K562 (cell line): ENCODE data around the gene SLC39A11. TPM values are rescaled to one million over a fixed set of nuclear protein-coding genes. Genes with fewer than 3 reads are reported as not detected.

Experiments used
- ATAC-seq: fragments of 200-7000 bp; cut with Tn5 transposase; 3 replicates; pipeline ENCODE4 v1.9.1; 2020; ENCODE audit warnings: moderate library complexity
- BruUV-seq: library from RNA; stranded (reverse); fragments of 400-500 nt; replicated peaks from 2 replicates; lab custom pipeline; 2021; lab: Mats Ljungman, UMichigan
- CTCF ChIA-PET: fragments of 300-600 bp; formaldehyde crosslinking; extraction: SDS; loops from one replicate; lab custom pipeline; 2021; ENCODE audit warnings: low intra/inter-chr PET ratio; lab: Yijun Ruan, JAX
- POLR2A ChIA-PET: fragments of 300-600, 350-650 bp; sonication (Branson Sonifier 250); formaldehyde crosslinking; extraction: SDS; loops from one replicate; lab custom pipeline; 2021; ENCODE audit warnings: antibody characterized with exemption, inconsistent platforms; lab: Yijun Ruan, JAX
- DNase-seq, 4 experiments: peaks; one replicate each; pipeline versions ENCODE4 v3.0.0 to v3.0.0-alpha.2; 2011 to 2018; ENCODE audit warnings: low spot score in 3 of 4, mixed read lengths in 3 of 4; ENCODE audit errors: extremely low read depth in 1 of 4
- FAIRE-seq: peaks from 2 replicates; lab custom pipeline; 2011; peaks lifted over from hg19 to GRCh38; lab: Jason Lieb, UNC
- H2AFZ ChIP-seq: 2 replicates; pipeline ENCODE4 v1.6.0; 2011; ENCODE audit warnings: low read depth, low read length, control low read depth, inconsistent platforms
- H3K27ac ChIP-seq: fragments of 200-600 bp; 3 replicates; pipeline ENCODE4 v1.8.0; 2011; ENCODE audit warnings: low read depth, mild to moderate bottlenecking, control low read depth, inconsistent platforms, low read length, moderate library complexity, mixed read lengths; ENCODE audit errors: extremely low read depth
- H3K27me3 ChIP-seq, 2 experiments: fragments of 300-600 bp in 1 of 2; 2 replicates in 1 of 2; 3 replicates in 1 of 2; pipeline versions ENCODE4 v1.6.0 to v1.8.0; 2011; ENCODE audit warnings: inconsistent platforms in 2 of 2, low read length in 2 of 2, mild to moderate bottlenecking in 1 of 2, mixed read lengths in 1 of 2, moderate library complexity in 1 of 2; ENCODE audit not compliant: control insufficient read depth in 2 of 2, insufficient read depth in 2 of 2
- H3K36me3 ChIP-seq: fragments of 300-600 bp; 3 replicates; pipeline ENCODE4 v1.8.0; 2011; ENCODE audit warnings: mild to moderate bottlenecking, low read length, inconsistent platforms; ENCODE audit not compliant: control insufficient read depth, insufficient read depth
- H3K4me1 ChIP-seq, 2 experiments: fragments of 200-600 bp in 1 of 2; replicated peaks in 1 of 2; 2 replicates in 1 of 2; 3 replicates in 1 of 2; pipeline versions ENCODE4 v1.5.1 to v1.8.0; 2011; ENCODE audit warnings: inconsistent platforms in 2 of 2, low read length in 2 of 2, mild to moderate bottlenecking in 1 of 2, mixed read lengths in 1 of 2, moderate library complexity in 1 of 2; ENCODE audit not compliant: control insufficient read depth in 2 of 2, insufficient read depth in 2 of 2
- H3K4me2 ChIP-seq: 2 replicates; pipeline ENCODE4 v1.6.1; 2011; ENCODE audit warnings: low read length, control low read depth, inconsistent platforms, mixed read lengths; ENCODE audit not compliant: insufficient read depth
- H3K4me3 ChIP-seq: fragments of 200-600 bp; sonication (generic), shearing (Covaris generic); 2 replicates; pipeline ENCODE4 v1.5.1; 2016; ENCODE audit warnings: control low read depth, inconsistent platforms
- H3K79me2 ChIP-seq: fragments of 200-600 bp; 3 replicates; pipeline ENCODE4 v1.8.0; 2011; ENCODE audit warnings: low read length, inconsistent platforms; ENCODE audit not compliant: control insufficient read depth, insufficient read depth
- H3K9ac ChIP-seq, 2 experiments: 2 replicates each; pipeline versions ENCODE4 v1.6.0 to v1.6.1; 2011; ENCODE audit warnings: low read depth in 2 of 2, low read length in 2 of 2, control low read depth in 1 of 2, inconsistent platforms in 1 of 2, mild to moderate bottlenecking in 1 of 2, mixed read lengths in 1 of 2; ENCODE audit not compliant: insufficient read depth in 1 of 2
- H3K9me1 ChIP-seq: one replicate; pipeline ENCODE4 v1.6.0; 2011; ENCODE audit warnings: inconsistent platforms, mild to moderate bottlenecking, low read length, moderate library complexity; ENCODE audit not compliant: control insufficient read depth, insufficient read depth
- H3K9me3 ChIP-seq: replicated peaks from 2 replicates; pipeline ENCODE4 v1.5.1; 2011; ENCODE audit warnings: low read depth, low read length, inconsistent platforms; ENCODE audit not compliant: control insufficient read depth, insufficient read depth
- H4K20me1 ChIP-seq: replicated peaks from 2 replicates; pipeline ENCODE4 v1.6.1; 2011; ENCODE audit warnings: low read length, inconsistent platforms, mixed read lengths; ENCODE audit not compliant: control insufficient read depth, insufficient read depth
- BCOR ChIP-seq: fragments of 450-650 bp; IDR thresholded peaks from 2 replicates; pipeline ENCODE4 v1.6.1; 2016
- DDX20 ChIP-seq: fragments of 450-650 bp; IDR thresholded peaks from 2 replicates; pipeline ENCODE4 v1.6.1; 2016; ENCODE audit warnings: missing genetic modification characterization, low read depth, mild to moderate bottlenecking, missing compliant biosample characterization, moderate library complexity
- L3MBTL2 ChIP-seq: fragments of 450-650 bp; IDR thresholded peaks from 2 replicates; pipeline ENCODE4 v1.6.1; 2016; ENCODE audit warnings: mild to moderate bottlenecking, moderate library complexity
- MAZ ChIP-seq, 2 experiments: fragments of 450-650 bp in 1 of 2; sonication (generic) in 1 of 2; formaldehyde crosslinking; IDR thresholded peaks in 1 of 2; conservative IDR thresholded peaks in 1 of 2; 2 replicates each; pipeline versions ENCODE4 v1.4.0 to v1.5.0; 2020; ENCODE audit warnings: mild to moderate bottlenecking in 1 of 2, missing genetic modification reagents in 1 of 2
- MXI1 ChIP-seq: IDR thresholded peaks from 2 replicates; pipeline ENCODE4 v1.6.1; 2011; ENCODE audit warnings: low read depth, mild to moderate bottlenecking, improper control_type of control experiment, low read length
- SLC30A9 ChIP-seq: fragments of 250-450 bp; sonication (Bioruptor Pico); IDR thresholded peaks from 2 replicates; pipeline ENCODE4 v1.8.0; 2022; ENCODE audit warnings: mild to moderate bottlenecking, moderate library complexity
- SRSF1 ChIP-seq: fragments of 200-400 bp; formaldehyde crosslinking; IDR thresholded peaks from 2 replicates; pipeline ENCODE4 v1.6.1; 2017; ENCODE audit warnings: mild to moderate bottlenecking, low read depth, low read length, moderate library complexity
- ZNF184 ChIP-seq: sonication (generic); formaldehyde crosslinking; IDR thresholded peaks from 2 replicates; pipeline ENCODE4 v1.5.0; 2020; ENCODE audit warnings: missing genetic modification reagents
- WGBS: fragments of 100-300 bp; shearing (Covaris generic); methylation state at CpG from one replicate; pipeline ENCODE4 v1.1.6; 2016; ENCODE audit warnings: low coverage, mixed read lengths; ENCODE audit not compliant: insufficient coverage; ENCODE audit errors: missing lambda C conversion rate; 5-methylcytosine and 5-hydroxymethylcytosine counted together
- in situ Hi-C: fragments of 300-500 bp; cut with MboI; formaldehyde crosslinking; loops from 4 replicates; pipeline ENCODE4 v1.15.0; 2018; ENCODE audit warnings: inconsistent platforms, mixed read lengths
- intact Hi-C: fragments of 100-400 bp; cut with micrococcal nuclease; formaldehyde crosslinking; loops from 2 replicates; pipeline ENCODE4 v1.14.2; 2022
- polyA plus RNA-seq, 8 experiments: library from polyadenylated mRNA; depleted of rRNA in 4 of 8; stranded (reverse) in 5 of 8; unstranded in 3 of 8; fragments of >200 nt; fragmentation: Nextera tagmentation in 2 of 8; fragmentation: Illumina TruSeq in 1 of 8; extraction: Ambion mirVana in 2 of 8; extraction: Trizol in 1 of 8; gene quantifications; 2 replicates each; pipeline versions ENCODE4 v1.2.1 to v1.2.3, GENCODE V29; 2011 to 2014; ENCODE audit warnings: inconsistent platforms in 1 of 8, missing spikeins in 1 of 8
- total RNA-seq, 7 experiments: library from RNA; depleted of rRNA in 6 of 7; stranded (reverse); fragments of >200 nt in 6 of 7; fragmentation: Illumina TruSeq in 2 of 7; extraction: Trizol in 2 of 7; gene quantifications; 2 replicates each; pipeline versions ENCODE4 v1.2.1 to v1.2.3, GENCODE V29; 2011 to 2021; ENCODE audit warnings: low replicate concordance in 1 of 7
- TF ChIP-seq, protein P1 (sequence below): fragments of 450-650 bp; IDR thresholded peaks from 2 replicates; pipeline ENCODE4 v1.6.1; 2016; ENCODE audit warnings: low read depth, mild to moderate bottlenecking, moderate library complexity
- TF ChIP-seq, protein P2 (sequence below): fragments of 450-650 bp; IDR thresholded peaks from 2 replicates; pipeline ENCODE4 v1.6.1; 2016; ENCODE audit warnings: mild to moderate bottlenecking

The SLC39A11 gene
- total and polyA plus RNA-seq, 9 of the 15 experiments (the other 6 are each of a cell fraction or from before 2014, with no cell fraction given): 10.5 to 26.4 (median 13.4) TPM

DNA sequence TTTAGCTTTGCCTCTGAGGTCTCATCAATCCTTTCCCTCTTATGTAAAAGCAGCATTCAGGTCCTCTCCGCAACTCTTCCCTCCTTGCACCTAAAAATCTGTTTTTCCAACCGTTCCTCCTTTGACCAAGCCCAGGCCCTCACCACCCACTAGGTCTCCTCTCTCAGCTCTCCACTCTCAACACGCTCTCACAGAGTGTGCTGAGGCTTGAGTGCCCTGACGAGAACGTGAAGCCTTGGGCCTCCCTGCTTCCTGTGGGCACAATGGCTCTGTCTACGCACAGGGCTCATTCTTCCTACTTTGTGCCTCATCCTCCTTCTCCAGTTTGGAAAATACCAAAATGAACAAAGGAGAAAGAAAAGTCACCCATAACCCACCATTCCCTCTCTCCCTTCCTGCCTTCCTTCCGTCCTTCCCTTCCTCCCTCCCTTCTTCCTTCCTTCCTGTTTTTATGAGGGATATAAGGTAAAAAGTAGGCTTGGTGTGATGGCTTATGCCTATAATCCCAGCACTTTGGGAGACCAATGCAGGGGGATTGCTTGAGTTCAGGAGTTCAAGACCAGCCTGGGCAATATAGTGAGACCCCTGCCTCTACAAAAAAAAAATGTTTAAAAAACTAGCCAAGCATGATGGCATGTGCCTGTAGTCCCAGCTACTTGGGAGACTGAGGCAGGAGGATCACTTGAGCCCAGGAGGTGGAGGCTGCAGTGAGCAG, 31.3 kb upstream of the SLC39A11 start:
- DNase-seq (no peak), FAIRE-seq (no peak), ATAC-seq (no peak)
- no peaks in the 10 kb centered on the region for H3K79me2 ChIP-seq
- H3K9ac ChIP-seq: no peak overlapping the region
- H3K27ac ChIP-seq: no peak overlapping the region
- WGBS: 3% methylated on average over 7 of the region's 7 CpGs
- no peaks in the 10 kb centered on the region for H3K4me1 ChIP-seq
- no peaks in the 10 kb centered on the region for H3K9me1 ChIP-seq
- no peak overlapping the region for H3K4me3 ChIP-seq
- no peak overlapping the region for H3K4me2 ChIP-seq
- intact Hi-C loops (no loop called here), in situ Hi-C loops (no loop called here)
- no TSS peak for BruUV-seq
- H3K36me3 ChIP-seq: no peaks in the 10 kb centered on the region
- CTCF ChIA-PET: no interaction called here
- no peak overlapping the region for H2AFZ ChIP-seq
- no peaks in the 10 kb centered on the region for H4K20me1 ChIP-seq
- POLR2A ChIA-PET: interaction anchor here (0.6 to 1.6 kb wide), 4 partner anchors 11 to 758 kb away, joined by 3 to 6 read pairs (median 4); no protein-coding TSS in a partner anchor
- no peak for TF ChIP-seq ZNF184 (CRISPR knock-in tag)
- no peak for TF ChIP-seq MXI1
- no peak for TF ChIP-seq SLC30A9
- TF ChIP-seq L3MBTL2: no peak
- no peak for TF ChIP-seq BCOR
- no peak for TF ChIP-seq MAZ (CRISPR knock-in tag; conservative IDR thresholded peaks at IDR 0.05 in 1 of 2, IDR thresholded peaks at IDR 0.05 in 1 of 2)
- TF ChIP-seq SRSF1: no peak
- TF ChIP-seq, protein P1, sequence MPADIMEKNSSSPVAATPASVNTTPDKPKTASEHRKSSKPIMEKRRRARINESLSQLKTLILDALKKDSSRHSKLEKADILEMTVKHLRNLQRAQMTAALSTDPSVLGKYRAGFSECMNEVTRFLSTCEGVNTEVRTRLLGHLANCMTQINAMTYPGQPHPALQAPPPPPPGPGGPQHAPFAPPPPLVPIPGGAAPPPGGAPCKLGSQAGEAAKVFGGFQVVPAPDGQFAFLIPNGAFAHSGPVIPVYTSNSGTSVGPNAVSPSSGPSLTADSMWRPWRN: no peak
- TF ChIP-seq, protein P2, sequence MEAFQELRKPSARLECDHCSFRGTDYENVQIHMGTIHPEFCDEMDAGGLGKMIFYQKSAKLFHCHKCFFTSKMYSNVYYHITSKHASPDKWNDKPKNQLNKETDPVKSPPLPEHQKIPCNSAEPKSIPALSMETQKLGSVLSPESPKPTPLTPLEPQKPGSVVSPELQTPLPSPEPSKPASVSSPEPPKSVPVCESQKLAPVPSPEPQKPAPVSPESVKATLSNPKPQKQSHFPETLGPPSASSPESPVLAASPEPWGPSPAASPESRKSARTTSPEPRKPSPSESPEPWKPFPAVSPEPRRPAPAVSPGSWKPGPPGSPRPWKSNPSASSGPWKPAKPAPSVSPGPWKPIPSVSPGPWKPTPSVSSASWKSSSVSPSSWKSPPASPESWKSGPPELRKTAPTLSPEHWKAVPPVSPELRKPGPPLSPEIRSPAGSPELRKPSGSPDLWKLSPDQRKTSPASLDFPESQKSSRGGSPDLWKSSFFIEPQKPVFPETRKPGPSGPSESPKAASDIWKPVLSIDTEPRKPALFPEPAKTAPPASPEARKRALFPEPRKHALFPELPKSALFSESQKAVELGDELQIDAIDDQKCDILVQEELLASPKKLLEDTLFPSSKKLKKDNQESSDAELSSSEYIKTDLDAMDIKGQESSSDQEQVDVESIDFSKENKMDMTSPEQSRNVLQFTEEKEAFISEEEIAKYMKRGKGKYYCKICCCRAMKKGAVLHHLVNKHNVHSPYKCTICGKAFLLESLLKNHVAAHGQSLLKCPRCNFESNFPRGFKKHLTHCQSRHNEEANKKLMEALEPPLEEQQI: no peak
- no peak for TF ChIP-seq DDX20 (tag)
- H3K9me3 ChIP-seq: no peaks in the 10 kb centered on the region
- peaks cover 15 to 45% of the 10 kb centered on the region in 2 experiments; a peak in 4 of 5 replicates for H3K27me3 ChIP-seq
